ENCODE measurements around the gene ADM2.
"Not testable (repeated sequence)": the region's sequence is repeated elsewhere in the genome, so short reads cannot be mapped to it uniquely, and the experiment has no call there.

The ADM2 gene

GRCh38 chr22:50481440-50482106 lies at the start of gene ADM2:
ADM2 (plus strand) TSS chr22:50481543; CDS start chr22:50481848, 305 bp downstream.
- peak; percentile 60 for DNase-seq

DNA sequence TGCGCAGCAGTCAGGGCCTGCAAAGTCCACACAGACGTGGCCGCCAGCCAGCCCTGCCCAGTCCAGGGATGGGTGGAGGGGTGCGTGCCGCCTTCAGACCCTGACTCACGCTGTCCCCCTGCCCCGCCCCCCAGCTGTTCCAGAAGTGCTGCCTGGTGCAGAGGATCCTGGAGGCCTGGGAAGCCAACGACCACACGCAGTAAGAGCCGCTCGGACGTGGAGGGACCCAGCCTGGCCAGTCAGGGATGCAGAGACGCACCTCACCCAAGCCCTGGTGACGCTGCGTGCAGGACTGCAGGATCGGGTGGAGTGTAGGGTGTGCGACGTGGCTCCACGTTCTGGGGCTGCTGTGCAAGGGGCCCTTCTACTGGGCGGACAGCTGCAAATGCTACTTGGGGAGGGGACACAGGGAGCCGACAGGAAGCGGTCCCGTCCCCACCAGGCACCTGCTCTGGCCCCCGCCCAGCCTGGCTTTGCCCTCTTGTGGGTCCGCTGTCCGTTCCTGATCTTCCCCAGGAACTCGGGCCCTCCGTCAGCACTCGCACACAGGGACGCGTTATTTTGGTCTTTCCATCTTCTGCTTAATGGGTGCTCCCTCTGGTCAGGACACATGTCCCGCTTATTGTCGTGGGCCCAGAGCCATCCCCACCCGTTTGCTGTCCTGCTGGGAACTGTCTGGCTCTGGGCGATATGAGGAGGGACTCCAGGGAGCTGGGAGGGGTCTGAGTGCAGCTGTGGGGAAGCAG lies 49.0 kb upstream of the ADM2 start:
- DNase-seq = no peak

DNA sequence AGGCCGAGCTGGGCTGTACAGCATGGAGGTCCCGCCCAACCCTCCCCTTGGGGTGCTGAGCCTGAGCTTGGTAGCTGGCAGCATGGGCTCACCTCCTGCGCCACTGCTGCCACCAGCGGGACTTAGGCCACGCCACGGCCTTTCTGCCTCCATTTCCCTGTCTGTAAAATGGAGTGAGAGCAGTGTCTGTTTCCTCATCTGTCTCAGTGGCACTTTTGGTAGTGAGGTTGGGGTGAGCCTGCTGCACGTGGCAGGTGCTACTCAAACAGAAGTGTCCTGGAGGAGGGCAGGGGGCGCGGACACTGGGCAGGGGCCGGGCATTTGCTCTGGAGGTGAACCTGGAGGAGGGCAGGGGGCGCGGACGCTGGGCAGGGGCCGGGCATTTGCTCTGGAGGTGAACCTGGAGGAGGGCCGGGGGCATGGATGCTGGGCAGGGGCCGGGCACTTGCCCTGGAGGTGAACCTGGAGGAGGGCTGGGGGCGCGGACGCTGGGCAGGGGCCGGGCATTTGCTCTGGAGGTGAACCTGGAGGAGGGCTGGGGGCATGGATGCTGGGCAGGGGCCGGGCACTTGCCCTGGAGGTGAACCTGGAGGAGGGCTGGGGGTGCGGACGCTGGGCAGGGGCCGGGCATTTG lies 48.3 kb upstream of the ADM2 start:
- DNase-seq = not testable (repeated sequence)

- no peak for DNase-seq
Measured at GRCh38 chr22:50434849-50435248, 46.5 kb upstream of the ADM2 start.

- DNase-seq = no peak
Measured at GRCh38 chr22:50435291-50436014, 45.9 kb upstream of the ADM2 start.

GRCh38 chr22:50436015-50436830 lies 45.1 kb upstream of the ADM2 start:
- DNase-seq = no peak

GRCh38 chr22:50436841-50437341 lies 44.5 kb upstream of the ADM2 start:
- no peak for DNase-seq

DNA sequence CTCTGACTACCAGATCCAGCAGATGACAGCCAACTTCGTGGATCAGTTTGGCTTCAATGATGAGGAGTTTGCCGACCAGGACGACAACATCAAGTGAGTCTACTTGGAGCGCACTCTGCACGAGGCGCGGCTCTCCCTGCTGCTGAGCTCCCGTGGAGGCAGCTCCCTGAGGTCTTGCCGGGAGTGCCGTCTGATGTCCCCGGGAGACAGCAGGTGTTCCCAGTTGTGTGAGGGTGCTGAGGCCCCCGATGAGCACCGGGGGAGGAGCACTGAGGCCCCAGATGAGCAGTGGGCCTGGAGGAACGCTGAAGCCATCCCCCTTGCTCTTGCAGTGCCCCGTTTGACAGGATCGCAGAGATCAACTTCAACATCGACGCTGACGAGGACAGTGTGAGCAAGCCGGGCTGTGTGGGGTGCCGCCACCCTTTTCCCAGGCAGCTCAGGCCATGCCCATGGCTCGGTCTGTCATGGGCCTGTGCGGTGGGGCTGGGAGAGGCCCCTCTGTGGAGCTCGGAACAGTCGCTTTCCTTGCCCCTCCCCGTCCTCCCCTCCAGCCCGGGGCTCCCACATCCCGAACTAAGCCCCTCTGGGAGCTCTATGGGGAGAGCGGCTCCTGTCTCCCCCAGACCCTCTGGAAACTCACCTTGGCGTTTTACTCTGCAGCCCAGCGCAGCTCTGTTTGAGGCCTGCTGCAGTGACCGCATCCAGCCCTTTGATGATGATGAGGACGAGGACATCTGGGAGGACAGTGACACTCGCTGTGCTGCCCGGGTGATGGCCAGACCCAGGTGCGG lies 43.6 kb upstream of the ADM2 start:
- no peak for DNase-seq

- DNase-seq = no peak
Measured at GRCh38 chr22:50438305-50439275, 42.8 kb upstream of the ADM2 start.

DNA sequence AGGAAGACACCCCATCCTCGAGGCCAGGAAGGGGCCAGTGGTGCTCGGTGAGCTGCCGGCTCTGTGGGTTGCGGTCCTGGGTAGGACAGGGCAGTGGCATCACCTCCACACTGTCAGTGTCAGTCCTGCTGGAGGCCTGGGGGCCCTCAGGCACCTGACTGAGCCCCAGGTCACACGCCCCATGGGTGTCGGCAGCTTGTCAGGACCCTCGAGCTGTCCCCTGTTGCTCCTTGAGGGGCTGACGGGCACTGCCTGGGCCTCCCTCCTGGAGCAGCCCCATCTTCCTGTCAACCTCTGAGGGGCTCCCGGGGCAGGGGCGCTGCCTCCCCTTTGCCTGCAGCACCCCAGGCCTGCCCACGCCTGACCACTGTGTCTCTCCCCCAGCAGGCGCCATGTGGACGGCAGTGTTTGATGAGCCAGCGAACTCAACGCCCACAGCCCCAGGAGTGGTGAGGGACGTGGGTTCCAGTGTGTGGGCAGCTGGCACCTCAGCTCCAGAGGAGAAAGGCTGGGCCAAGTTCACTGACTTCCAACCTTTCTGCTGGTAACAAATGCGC lies 42.0 kb upstream of the ADM2 start:
- no peak for DNase-seq

- DNase-seq = no peak
Measured at GRCh38 chr22:50439871-50440331, 41.4 kb upstream of the ADM2 start.

DNA sequence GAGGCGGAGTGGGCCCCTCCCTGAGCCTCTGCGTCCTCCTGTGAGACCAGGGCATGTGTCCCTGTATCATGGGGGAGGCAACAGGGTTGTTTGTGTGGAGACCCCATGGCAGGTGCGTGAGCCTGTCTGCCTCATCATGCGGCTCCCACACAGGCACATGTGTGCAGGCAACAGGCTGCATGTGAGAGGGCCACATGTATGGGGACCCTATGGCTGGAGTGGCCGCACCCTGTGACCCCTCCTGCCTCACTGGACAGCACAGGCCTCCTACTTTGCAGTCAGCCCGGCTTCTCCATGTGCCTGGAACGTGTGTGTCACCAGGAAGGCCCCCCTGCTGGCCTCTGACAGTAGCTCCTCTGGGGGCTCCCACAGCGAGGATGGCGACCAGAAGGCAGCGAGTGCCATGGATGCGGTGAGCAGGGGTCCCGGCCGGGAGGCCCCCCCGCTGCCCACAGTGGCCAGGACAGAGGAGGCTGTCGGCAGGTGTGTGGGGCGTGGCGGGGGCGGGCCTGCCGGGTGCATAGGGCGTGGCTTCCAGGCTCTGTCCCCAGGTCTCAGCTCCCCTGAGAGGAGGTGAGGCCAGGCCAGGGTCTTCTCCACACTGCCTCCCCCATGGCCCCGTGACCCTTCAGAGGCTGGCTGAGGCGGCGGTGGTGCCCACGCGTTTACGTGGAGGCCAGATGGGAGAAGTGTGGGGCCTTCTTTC lies 40.6 kb upstream of the ADM2 start:
- DNase-seq = no peak

- no peak for DNase-seq
Measured at GRCh38 chr22:50441428-50441993, 39.8 kb upstream of the ADM2 start.

DNA sequence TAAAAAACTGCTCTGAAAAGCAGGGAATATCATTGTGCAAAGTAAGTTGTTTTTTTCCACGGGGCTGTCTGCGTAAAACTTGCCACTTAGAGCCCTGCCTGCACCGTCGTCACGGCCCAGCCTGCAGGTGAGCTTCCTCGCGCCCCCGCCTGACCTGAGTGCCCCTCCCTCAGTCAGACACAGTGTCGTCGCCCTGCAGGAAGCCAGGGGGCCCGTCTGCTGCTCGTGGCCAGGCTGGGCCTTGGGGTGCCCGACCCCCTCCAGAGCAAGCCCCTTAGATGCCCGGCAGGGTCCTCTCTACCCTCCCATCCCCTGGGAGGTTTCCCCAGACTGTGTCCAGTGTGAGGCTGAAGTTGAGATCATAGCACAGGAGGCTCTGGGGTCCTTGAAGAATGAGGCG lies 38.1 kb upstream of the ADM2 start:
- DNase-seq = no peak

DNA sequence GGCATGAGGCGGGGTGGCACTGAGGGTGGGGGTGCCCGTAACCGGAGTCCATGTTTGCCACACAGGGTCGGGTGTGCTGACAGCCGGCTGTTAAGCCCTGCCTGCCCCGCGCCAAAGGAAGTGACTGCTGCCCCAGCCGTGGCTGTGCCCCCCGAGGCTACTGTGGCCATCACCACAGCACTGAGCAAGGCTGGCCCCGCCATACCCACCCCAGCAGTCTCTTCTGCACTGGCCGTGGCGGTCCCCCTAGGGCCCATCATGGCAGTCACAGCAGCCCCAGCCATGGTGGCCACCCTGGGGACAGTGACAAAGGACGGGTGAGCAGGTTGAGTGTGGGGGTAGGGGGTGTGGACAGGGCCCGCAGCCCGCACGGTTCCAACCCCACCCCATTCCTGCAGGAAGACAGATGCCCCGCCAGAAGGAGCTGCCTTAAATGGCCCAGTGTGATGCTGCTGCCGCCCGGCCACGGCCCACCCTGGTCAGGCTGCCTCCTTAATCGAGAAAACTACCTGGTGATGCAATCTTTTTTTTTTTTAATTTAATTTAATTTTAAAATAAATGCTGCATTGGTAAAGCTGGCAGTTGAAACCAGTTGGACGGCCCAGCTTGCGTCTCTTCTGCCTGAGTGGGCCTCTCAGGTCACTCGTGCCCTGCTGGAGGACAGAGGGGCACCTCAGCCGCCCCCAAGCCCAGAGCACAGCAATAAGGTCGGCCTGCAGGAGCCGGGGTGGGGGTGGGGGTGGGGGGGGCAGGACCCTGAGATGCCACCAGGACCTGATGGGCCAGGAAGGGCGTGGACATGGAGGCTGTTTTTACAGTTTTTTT lies 37.3 kb upstream of the ADM2 start:
- DNase-seq = no peak

- no peak for DNase-seq
Measured at GRCh38 chr22:50444663-50445062, 36.7 kb upstream of the ADM2 start.

DNA sequence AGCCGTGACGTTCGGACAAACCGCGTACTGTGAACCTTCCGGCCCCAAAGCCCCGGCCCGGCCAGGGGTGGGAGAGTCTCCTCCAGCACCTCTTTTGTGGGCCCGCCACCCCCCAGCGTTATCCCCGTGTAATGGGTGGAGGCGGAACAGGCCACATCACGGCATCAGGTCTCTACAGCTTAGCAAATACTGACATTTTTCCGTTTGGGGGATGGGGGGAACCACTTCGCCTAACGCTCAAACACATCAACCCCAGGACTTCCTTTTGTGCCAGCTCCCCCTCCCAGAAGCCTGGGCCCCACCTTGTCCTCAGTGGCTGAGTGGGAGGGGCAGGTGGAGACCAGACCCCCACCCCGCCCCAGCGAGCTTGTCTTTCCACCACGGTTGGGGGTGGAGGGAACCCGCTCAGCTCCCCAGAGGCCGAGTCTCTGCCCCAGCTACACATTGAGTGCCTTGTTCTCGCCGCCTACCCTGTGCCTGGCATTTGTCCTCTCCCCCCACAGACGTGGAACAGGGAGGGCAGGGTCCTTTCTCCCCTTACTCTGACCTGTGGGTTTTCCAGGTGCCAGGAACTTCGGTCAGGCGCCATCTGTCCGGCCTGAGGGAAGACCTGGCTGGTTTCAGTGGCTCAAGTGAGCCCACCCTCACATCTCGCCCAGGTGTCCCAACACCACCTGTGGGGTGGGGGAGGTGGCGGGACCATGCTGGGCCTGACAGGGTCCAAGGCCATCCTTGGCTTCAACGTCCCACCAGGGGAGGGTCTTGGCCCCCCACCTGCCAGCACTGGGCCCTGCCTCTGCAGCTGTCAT lies 36.1 kb upstream of the ADM2 start:
- no peak for DNase-seq

Measured in stimulated activated naive CD4-positive, alpha-beta T cell treated with Interleukin-2 at 50 U/mL for 16 hours (primary cell).